ENCODE data around the gene ATP6V0C.

ATP6V0C gene

GRCh38 chr16:2487517-2487842 is 26.3 kb upstream of the ATP6V0C start:
- H3K9ac ChIP-seq (ENCODE audit: low read length), result no peak overlapping the region
- no peak overlapping the region for H2AFZ ChIP-seq (ENCODE audit: low read length)
- no peaks in the 10 kb centered on the region for H3K79me2 ChIP-seq (ENCODE audit: insufficient read depth, low read length)
- no peaks in the 10 kb centered on the region for H3K9me2 ChIP-seq (ENCODE audit: low read depth, low read length)
- no peaks in the 10 kb centered on the region for H3K36me3 ChIP-seq (ENCODE audit: insufficient read depth, low read length)
- H4K20me1 ChIP-seq (ENCODE audit: insufficient read depth, low read length), result no peaks in the 10 kb centered on the region
- H3K4me1 ChIP-seq (ENCODE audit: insufficient read depth, low read length, severe bottlenecking), result peaks cover 8% of the 10 kb centered on the region
- TF ChIP-seq EZH2 (IDR thresholded peaks at IDR 0.05; ENCODE audit: borderline replicate concordance, low read length) (no peak), CTCF (IDR thresholded peaks at IDR 0.05; ENCODE audit: low read length) (no peak; the same call in 1 of the 2 replicates)
- no peak overlapping the region for H3K4me3 ChIP-seq (ENCODE audit: low read depth, low read length, poor library complexity, severe bottlenecking)
- H3F3A ChIP-seq (ENCODE audit: insufficient read depth, low read length), result no peaks in the 10 kb centered on the region
- no peaks in the 10 kb centered on the region; the same call in 1 of the 2 replicates for H3K27me3 ChIP-seq (ENCODE audit: insufficient read depth, low read length)
- no peaks in the 10 kb centered on the region for H3K9me3 ChIP-seq (ENCODE audit: low read length)
- no peak overlapping the region for H3K27ac ChIP-seq (ENCODE audit: low read depth, low read length, poor library complexity, severe bottlenecking)
- H3K4me2 ChIP-seq (ENCODE audit: low read length), result no peak overlapping the region

- Histone ChIP-seq H3K36me3 (ENCODE audit: insufficient read depth, low read length) (no peaks in the 10 kb centered on the region), H3K4me2 (ENCODE audit: low read length) (no peak overlapping the region), H3K9ac (ENCODE audit: low read length) (no peak overlapping the region)
Observed at GRCh38 chr16:2487903-2488531, 25.7 kb upstream of the ATP6V0C start.

GRCh38 chr16:2489581-2489980 is 24.2 kb upstream of the ATP6V0C start:
- no peaks in the 10 kb centered on the region for H3K36me3 ChIP-seq (ENCODE audit: insufficient read depth, low read length)
- no peak overlapping the region for H3K9ac ChIP-seq (ENCODE audit: low read length)
- H3F3A ChIP-seq (ENCODE audit: insufficient read depth, low read length), result no peaks in the 10 kb centered on the region
- H3K4me3 ChIP-seq (ENCODE audit: low read depth, low read length, poor library complexity, severe bottlenecking), result no peak overlapping the region
- H3K9me3 ChIP-seq (ENCODE audit: low read length), result no peaks in the 10 kb centered on the region
- H3K4me2 ChIP-seq (ENCODE audit: low read length), result no peak overlapping the region
- no peaks in the 10 kb centered on the region for H4K20me1 ChIP-seq (ENCODE audit: insufficient read depth, low read length)
- peaks cover 8% of the 10 kb centered on the region for H3K4me1 ChIP-seq (ENCODE audit: insufficient read depth, low read length, severe bottlenecking)
- TF ChIP-seq EZH2 (IDR thresholded peaks at IDR 0.05; ENCODE audit: borderline replicate concordance, low read length) (no peak), CTCF (IDR thresholded peaks at IDR 0.05; ENCODE audit: low read length) (no peak)
- no peak overlapping the region for H2AFZ ChIP-seq (ENCODE audit: low read length)
- H3K27me3 ChIP-seq (ENCODE audit: insufficient read depth, low read length), result no peaks in the 10 kb centered on the region; the same call in 1 of the 2 replicates
- no peaks in the 10 kb centered on the region for H3K9me2 ChIP-seq (ENCODE audit: low read depth, low read length)
- no peaks in the 10 kb centered on the region for H3K79me2 ChIP-seq (ENCODE audit: insufficient read depth, low read length)
- no peak overlapping the region for H3K27ac ChIP-seq (ENCODE audit: low read depth, low read length, poor library complexity, severe bottlenecking)

More at GRCh38 chr16:2487903-2488531, 25.7 kb upstream of the ATP6V0C start:
- Histone ChIP-seq H3K79me2 (ENCODE audit: insufficient read depth, low read length) (no peaks in the 10 kb centered on the region), H4K20me1 (ENCODE audit: insufficient read depth, low read length) (no peaks in the 10 kb centered on the region), H2AFZ (ENCODE audit: low read length) (no peak overlapping the region), H3K9me3 (ENCODE audit: low read length) (no peaks in the 10 kb centered on the region), H3K27me3 (ENCODE audit: insufficient read depth, low read length) (no peaks in the 10 kb centered on the region; the same call in 1 of the 2 replicates), H3K9me2 (ENCODE audit: low read depth, low read length) (no peaks in the 10 kb centered on the region), H3F3A (ENCODE audit: insufficient read depth, low read length) (no peaks in the 10 kb centered on the region), H3K27ac (ENCODE audit: low read depth, low read length, poor library complexity, severe bottlenecking) (no peak overlapping the region), H3K4me1 (ENCODE audit: insufficient read depth, low read length, severe bottlenecking) (peaks cover 8% of the 10 kb centered on the region), H3K4me3 (ENCODE audit: low read depth, low read length, poor library complexity, severe bottlenecking) (no peak overlapping the region)
- TF ChIP-seq CTCF (IDR thresholded peaks at IDR 0.05; ENCODE audit: low read length) (no peak), EZH2 (IDR thresholded peaks at IDR 0.05; ENCODE audit: borderline replicate concordance, low read length) (no peak)

Measured in OCI-LY1 (cell line).